Measurements from ENCODE around the gene GRHL1. TPM values are rescaled to one million over a fixed set of nuclear protein-coding genes. Genes with fewer than 3 reads are reported as not detected.

GRHL1 gene
- total RNA-seq, 1 donor, result 1.3 TPM

DNA sequence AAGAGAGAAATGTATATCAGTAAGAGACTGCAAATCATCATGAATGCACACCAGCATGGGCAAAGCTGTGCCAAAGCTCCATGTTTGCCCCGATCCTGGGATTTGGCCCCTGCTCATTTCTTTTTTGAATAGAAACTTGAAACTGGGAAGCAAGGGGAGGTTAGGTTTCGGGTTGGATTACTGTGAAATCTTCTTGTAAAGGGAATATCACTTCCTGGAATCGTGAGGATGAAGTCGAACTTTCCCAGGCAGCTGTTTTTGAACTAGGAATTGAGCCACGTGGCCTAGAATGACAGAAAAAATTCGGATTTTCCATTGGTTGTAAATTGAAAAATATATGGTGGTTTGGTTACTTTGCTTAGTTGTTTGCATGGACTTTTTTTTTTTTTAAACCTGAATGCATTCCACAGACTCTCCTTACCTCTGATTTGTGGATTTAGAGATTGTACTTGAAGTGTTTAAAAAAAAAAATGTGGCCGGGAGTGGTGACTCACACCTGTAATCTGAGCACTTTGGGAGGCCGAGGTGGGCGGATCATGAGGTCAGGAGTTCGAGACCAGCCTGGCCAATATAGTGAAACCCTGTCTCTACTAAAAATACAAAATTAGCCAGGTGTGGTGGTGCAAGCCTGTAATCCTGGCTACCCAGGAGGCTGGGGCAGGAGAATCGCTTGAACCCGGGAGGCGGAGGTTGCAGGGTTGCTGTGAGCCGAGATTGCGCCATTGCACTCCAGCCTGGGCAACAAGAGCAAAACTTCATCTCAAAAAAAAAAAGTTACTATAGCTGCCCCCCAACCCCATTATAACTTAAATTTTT lies 32.1 kb downstream of the GRHL1 start:
- peak; percentile 47 for DNase-seq (ENCODE audit: low read depth)
- no peak overlapping the region for H3K4me3 ChIP-seq (ENCODE audit: low read depth, low read length)
- TF ChIP-seq, protein P1, sequence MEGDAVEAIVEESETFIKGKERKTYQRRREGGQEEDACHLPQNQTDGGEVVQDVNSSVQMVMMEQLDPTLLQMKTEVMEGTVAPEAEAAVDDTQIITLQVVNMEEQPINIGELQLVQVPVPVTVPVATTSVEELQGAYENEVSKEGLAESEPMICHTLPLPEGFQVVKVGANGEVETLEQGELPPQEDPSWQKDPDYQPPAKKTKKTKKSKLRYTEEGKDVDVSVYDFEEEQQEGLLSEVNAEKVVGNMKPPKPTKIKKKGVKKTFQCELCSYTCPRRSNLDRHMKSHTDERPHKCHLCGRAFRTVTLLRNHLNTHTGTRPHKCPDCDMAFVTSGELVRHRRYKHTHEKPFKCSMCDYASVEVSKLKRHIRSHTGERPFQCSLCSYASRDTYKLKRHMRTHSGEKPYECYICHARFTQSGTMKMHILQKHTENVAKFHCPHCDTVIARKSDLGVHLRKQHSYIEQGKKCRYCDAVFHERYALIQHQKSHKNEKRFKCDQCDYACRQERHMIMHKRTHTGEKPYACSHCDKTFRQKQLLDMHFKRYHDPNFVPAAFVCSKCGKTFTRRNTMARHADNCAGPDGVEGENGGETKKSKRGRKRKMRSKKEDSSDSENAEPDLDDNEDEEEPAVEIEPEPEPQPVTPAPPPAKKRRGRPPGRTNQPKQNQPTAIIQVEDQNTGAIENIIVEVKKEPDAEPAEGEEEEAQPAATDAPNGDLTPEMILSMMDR (IDR thresholded peaks at IDR 0.05; ENCODE audit: insufficient read depth, low read length), result no peak

DNA sequence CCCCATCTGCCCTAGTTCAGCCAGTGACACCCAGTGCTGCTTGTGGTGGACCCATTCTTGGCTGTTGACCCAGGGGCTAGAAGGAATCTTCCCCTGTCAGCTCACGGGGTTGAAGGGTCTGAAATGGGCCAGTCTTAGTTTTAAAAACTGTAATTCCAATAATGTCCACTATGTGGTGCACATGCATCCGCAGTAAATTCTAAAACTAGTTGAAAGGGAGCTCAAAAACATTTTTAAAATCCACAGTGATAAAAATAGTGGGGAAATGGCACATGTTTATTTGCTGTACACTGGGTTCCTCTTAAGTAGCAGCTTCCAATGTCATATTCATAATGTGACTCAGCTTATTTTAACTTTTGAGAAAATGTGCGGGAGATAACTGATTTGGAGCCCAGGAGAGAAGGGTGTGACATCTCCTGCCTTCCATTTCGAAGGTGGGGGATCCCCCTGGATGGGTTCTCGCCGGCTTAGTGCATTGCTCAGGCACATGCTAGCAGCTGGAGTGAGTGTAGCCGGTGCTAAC lies 32.8 kb downstream of the GRHL1 start:
- no peak overlapping the region for H3K4me3 ChIP-seq (ENCODE audit: low read depth, low read length)
- TF ChIP-seq, protein P1 (IDR thresholded peaks at IDR 0.05; ENCODE audit: insufficient read depth, low read length), result peak; percentile 62
- DNase-seq (ENCODE audit: low read depth), result peak; percentile 77

DNA sequence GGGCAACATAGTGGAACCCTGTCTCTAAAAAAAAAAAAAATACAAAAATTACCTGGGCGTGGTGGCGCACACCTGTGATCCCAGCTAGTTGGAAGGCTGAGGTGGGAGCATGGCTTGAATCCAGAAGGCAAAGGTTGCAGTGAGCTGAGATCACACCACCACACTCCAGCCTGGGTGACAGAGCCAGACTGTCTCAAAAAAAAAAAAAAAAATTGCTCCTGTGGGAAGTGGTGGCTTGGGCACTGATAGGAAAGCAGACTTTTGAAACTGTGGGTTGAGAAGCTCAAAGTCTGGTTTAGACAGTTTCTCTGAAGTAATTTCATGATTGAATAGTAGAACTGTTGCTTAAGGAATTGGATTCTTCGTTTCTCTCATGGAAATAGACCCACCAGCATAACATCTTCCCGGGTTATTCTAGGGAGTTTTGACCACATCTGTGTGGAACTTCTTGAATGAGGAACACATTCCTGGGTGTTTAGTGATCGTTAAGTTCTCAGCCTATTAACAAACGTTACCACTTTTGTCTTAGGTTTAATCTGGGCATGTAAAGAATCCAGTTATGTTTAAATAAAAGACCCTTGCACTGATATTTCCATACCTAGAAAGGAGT lies 33.5 kb downstream of the GRHL1 start:
- TF ChIP-seq, protein P1 (IDR thresholded peaks at IDR 0.05; ENCODE audit: insufficient read depth, low read length), result no peak
- peak; percentile 65 for DNase-seq (ENCODE audit: low read depth)
- no peak overlapping the region for H3K4me3 ChIP-seq (ENCODE audit: low read depth, low read length)

DNA sequence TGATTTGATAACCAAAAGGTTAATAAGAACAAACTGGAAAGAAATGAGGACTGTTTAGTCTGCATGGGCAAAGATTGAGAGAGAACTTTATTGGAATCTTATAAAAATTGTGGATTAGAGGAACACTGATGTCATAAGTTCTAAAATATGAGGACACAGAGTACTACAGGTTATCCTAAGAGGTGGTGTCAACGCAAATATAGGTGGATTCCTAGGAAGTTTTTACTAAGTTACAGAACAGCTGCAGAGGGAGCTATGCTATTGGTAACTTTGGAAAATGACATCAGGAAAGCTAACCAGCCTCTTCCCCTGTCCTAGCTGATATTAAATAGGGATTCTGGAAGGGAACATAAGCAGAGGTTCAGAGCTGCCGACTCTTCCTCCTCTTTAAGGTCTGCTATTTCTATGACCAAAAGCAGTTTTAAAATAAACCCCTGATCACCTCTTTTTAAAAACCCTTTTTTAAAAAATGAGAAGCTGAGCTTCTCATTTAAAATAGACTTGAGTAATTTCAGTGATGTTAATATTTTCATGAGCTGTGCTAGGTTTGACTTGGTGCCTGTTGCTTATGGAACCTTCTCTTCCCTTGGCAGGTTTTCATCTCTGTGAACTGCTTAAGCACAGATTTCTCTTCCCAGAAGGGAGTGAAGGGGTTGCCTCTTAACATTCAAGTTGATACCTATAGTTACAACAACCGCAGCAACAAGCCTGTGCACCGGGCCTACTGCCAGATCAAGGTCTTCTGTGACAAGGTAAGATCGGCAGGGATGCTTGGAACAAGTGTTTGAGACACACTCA lies 34.2 kb downstream of the GRHL1 start:
- no peak overlapping the region for H3K4me3 ChIP-seq (ENCODE audit: low read depth, low read length)
- DNase-seq (ENCODE audit: low read depth), result no peak
- TF ChIP-seq, protein P1 (IDR thresholded peaks at IDR 0.05; ENCODE audit: insufficient read depth, low read length), result no peak

DNA sequence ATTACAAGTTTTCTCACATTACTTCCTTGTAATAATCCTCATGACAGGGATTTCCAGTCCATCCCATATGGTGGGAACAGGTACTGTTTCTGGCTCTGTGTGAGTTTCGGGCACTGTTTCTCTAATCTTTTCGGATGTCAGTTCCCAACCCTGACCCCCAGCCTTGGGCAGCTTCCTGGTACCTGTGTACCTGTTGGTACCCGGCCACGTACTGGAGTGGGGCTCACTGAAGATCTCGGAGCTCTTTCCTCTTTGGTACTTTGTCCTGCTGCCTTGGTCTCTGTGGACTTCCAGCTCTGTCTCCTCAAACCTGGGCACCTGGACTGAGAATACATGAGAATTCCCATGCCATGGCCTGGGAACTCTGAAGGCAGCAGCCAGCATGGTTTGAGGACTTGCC lies 36.8 kb downstream of the GRHL1 start:
- DNase-seq (ENCODE audit: low read depth), result no peak
- TF ChIP-seq, protein P1 (IDR thresholded peaks at IDR 0.05; ENCODE audit: insufficient read depth, low read length), result no peak
- no peak overlapping the region for H3K4me3 ChIP-seq (ENCODE audit: low read depth, low read length)

DNA sequence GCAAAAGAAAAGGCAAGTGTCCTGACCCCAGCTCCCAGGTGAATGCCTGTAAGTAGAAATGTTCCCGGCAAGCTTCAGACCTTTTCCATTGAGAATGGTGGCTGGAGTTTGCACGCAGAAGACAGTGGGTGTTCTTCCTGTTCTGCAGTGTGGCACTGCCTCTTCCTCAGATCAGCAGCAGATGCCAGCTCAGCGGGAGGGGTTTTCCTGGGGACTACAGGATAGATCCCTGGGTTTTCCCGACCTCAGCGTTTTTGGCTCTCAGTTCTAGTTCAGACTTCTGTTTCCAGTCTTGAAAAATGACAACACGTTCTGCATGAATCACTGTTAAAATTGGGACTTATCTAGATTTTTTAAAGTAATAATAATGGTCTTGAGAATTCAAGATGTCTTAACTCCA lies 39.2 kb downstream of the GRHL1 start:
- DNase-seq (ENCODE audit: low read depth), result no peak
- H3K4me3 ChIP-seq (ENCODE audit: low read depth, low read length), result no peak overlapping the region
- TF ChIP-seq, protein P1 (IDR thresholded peaks at IDR 0.05; ENCODE audit: insufficient read depth, low read length), result no peak

All from fibroblast of the aortic adventitia (primary cell).